Nephron progenitor cell (in vitro differentiated cells): Measurements from ENCODE around the gene CELA2A.
"Not testable (repeated sequence)": the region's sequence is repeated elsewhere in the genome, so short reads cannot be mapped to it uniquely, and the experiment has no call there.

Experiments
- DNase-seq: peaks from one replicate; pipeline ENCODE4 v3.0.0; 2021
- H3K27ac Mint-ChIP-seq: 2 replicates; pipeline ENCODE4 v1.8.0; 2021; ENCODE audit warnings: mild to moderate bottlenecking, moderate library complexity, mixed read lengths
- H3K27me3 Mint-ChIP-seq: 2 replicates; pipeline ENCODE4 v1.8.0; 2021; ENCODE audit warnings: mild to moderate bottlenecking, low read depth, mixed read lengths; ENCODE audit not compliant: poor library complexity
- H3K36me3 Mint-ChIP-seq: 2 replicates; pipeline ENCODE4 v1.8.0; 2021; ENCODE audit warnings: low read depth, mixed read lengths
- H3K4me1 Mint-ChIP-seq: 2 replicates; pipeline ENCODE4 v1.8.0; 2021; ENCODE audit warnings: mixed read lengths
- H3K4me3 Mint-ChIP-seq: 2 replicates; pipeline ENCODE4 v1.8.0; 2021; ENCODE audit warnings: mild to moderate bottlenecking, moderate library complexity, mixed read lengths
- H3K9me3 Mint-ChIP-seq: 2 replicates; pipeline ENCODE4 v1.8.0; 2021; ENCODE audit warnings: mild to moderate bottlenecking, moderate library complexity, mixed read lengths
- CTCF ChIP-seq: fragments of 200-600 bp; sonication (generic); IDR thresholded peaks from 2 replicates; pipeline ENCODE4 v1.5.0; 2021; ENCODE audit warnings: antibody characterized with exemption

CELA2A gene

GRCh38 chr1:15476927-15477326, 20.4 kb downstream of the CELA2A start:
- TF ChIP-seq CTCF = no peak
- Mint-ChIP-seq H3K27me3 (no peaks in the 10 kb centered on the region), H3K27ac (no peak overlapping the region), H3K4me3 (no peak overlapping the region), H3K9me3 (peaks cover 3% of the 10 kb centered on the region), H3K4me1 (no peaks in the 10 kb centered on the region), H3K36me3 (no peaks in the 10 kb centered on the region)
- DNase-seq = no peak

GRCh38 chr1:15477646-15478212, 21.2 kb downstream of the CELA2A start:
- TF ChIP-seq CTCF = no peak
- Mint-ChIP-seq H3K9me3 (no peaks in the 10 kb centered on the region), H3K4me1 (no peaks in the 10 kb centered on the region), H3K4me3 (no peak overlapping the region), H3K27ac (no peak overlapping the region), H3K27me3 (no peaks in the 10 kb centered on the region), H3K36me3 (no peaks in the 10 kb centered on the region)
- DNase-seq = no peak

- peaks cover 4% of the 10 kb centered on the region for H3K36me3 Mint-ChIP-seq
- no peaks in the 10 kb centered on the region for H3K9me3 Mint-ChIP-seq
- no peak overlapping the region for H3K27ac Mint-ChIP-seq
- no peak for DNase-seq
- H3K27me3 Mint-ChIP-seq = no peaks in the 10 kb centered on the region
- no peak for TF ChIP-seq CTCF
- no peak overlapping the region for H3K4me3 Mint-ChIP-seq
- H3K4me1 Mint-ChIP-seq = no peaks in the 10 kb centered on the region
Observed at GRCh38 chr1:15479654-15480347, 23.3 kb downstream of the CELA2A start.

GRCh38 chr1:15482455-15482854, 25.9 kb downstream of the CELA2A start:
- not testable (repeated sequence) for H3K9me3 Mint-ChIP-seq, H3K4me3 Mint-ChIP-seq, H3K27ac Mint-ChIP-seq, H3K27me3 Mint-ChIP-seq, H3K4me1 Mint-ChIP-seq, DNase-seq
- H3K36me3 Mint-ChIP-seq = peaks cover 27% of the 10 kb centered on the region

GRCh38 chr1:15482983-15483543, 26.5 kb downstream of the CELA2A start:
- not testable (repeated sequence) for DNase-seq, H3K4me1 Mint-ChIP-seq, H3K27ac Mint-ChIP-seq, H3K9me3 Mint-ChIP-seq, H3K27me3 Mint-ChIP-seq, H3K4me3 Mint-ChIP-seq
- H3K36me3 Mint-ChIP-seq = peaks cover 27% of the 10 kb centered on the region

- no peak for DNase-seq
- H3K9me3 Mint-ChIP-seq = no peaks in the 10 kb centered on the region
- no peaks in the 10 kb centered on the region for H3K27me3 Mint-ChIP-seq
- H3K36me3 Mint-ChIP-seq = peaks cover 33% of the 10 kb centered on the region
- no peaks in the 10 kb centered on the region for H3K4me1 Mint-ChIP-seq
- H3K4me3 Mint-ChIP-seq = no peak overlapping the region
- TF ChIP-seq CTCF = no peak
- no peak overlapping the region for H3K27ac Mint-ChIP-seq
Observed at GRCh38 chr1:15483971-15484370, 27.4 kb downstream of the CELA2A start.

- not testable (repeated sequence) for H3K4me1 Mint-ChIP-seq
Observed at GRCh38 chr1:15484443-15484842, 27.9 kb downstream of the CELA2A start.

More at GRCh38 chr1:15484443-15484842, 27.9 kb downstream of the CELA2A start:
- H3K27ac Mint-ChIP-seq, H3K9me3 Mint-ChIP-seq, DNase-seq, H3K27me3 Mint-ChIP-seq, H3K4me3 Mint-ChIP-seq: not testable (repeated sequence)
- peaks cover 38% of the 10 kb centered on the region for H3K36me3 Mint-ChIP-seq
